ENCODE measurements around the gene LAMB1.

LAMB1 gene

DNA sequence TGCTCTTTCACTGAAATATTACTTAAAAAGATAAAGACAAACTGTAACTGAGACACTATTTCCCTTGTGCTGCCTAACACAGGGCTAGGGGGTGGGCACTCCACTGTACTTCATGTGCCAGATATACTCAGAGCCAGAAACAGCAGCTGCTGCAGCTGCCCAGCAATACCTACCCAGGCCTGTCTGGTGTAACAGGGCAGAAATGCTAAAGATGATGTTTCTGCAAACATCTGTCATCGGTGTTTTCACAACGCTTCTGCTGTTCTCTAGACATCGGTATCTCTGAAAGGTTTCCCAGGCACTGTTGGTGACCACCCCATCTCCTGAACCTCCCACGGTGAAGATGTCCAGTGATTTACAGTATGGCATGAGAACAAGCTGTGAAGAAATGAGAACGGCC is 42.7 kb downstream of the LAMB1 start:
- Histone ChIP-seq H3K9ac (ENCODE audit: low read length) (no peak overlapping the region), H2AFZ (ENCODE audit: low read length) (no peak overlapping the region), H3F3A (ENCODE audit: insufficient read depth, low read length) (no peaks in the 10 kb centered on the region), H3K4me3 (ENCODE audit: low read length) (no peak overlapping the region), H3K4me1 (ENCODE audit: low read length) (no peaks in the 10 kb centered on the region), H3K79me2 (ENCODE audit: low read length) (no peaks in the 10 kb centered on the region), H3K36me3 (replicated peaks; ENCODE audit: insufficient read depth, low read length) (no peaks in the 10 kb centered on the region), H3K4me2 (ENCODE audit: low read depth, low read length) (no peak overlapping the region), H4K20me1 (ENCODE audit: insufficient read depth, low read length) (no peaks in the 10 kb centered on the region), H3K27me3 (replicated peaks; ENCODE audit: insufficient read depth, low read length) (no peaks in the 10 kb centered on the region), H3K9me3 (replicated peaks; ENCODE audit: insufficient read depth, low read length) (no peaks in the 10 kb centered on the region), H3K27ac (ENCODE audit: low read length) (no peak overlapping the region), H3K9me2 (replicated peaks; ENCODE audit: insufficient read depth, low read length) (no peaks in the 10 kb centered on the region)
- TF ChIP-seq CTCF (IDR thresholded peaks at IDR 0.05; ENCODE audit: low read length) (no peak), EZH2phosphoT487 (IDR thresholded peaks at IDR 0.05; ENCODE audit: low read length) (no peak), EZH2 (optimal IDR thresholded peaks at IDR 0.05; ENCODE audit: low read depth, low read length) (no peak)
- DNase-seq, result no peak

GRCh38 chr7:107959527-107959898 is 43.4 kb downstream of the LAMB1 start:
- TF ChIP-seq EZH2phosphoT487 (IDR thresholded peaks at IDR 0.05; ENCODE audit: low read length) (no peak), CTCF (IDR thresholded peaks at IDR 0.05; ENCODE audit: low read length) (no peak), EZH2 (optimal IDR thresholded peaks at IDR 0.05; ENCODE audit: low read depth, low read length) (no peak)
- H3K4me2 ChIP-seq (ENCODE audit: low read depth, low read length), result no peak overlapping the region
- no peaks in the 10 kb centered on the region for H3K9me3 ChIP-seq (replicated peaks; ENCODE audit: insufficient read depth, low read length)
- no peaks in the 10 kb centered on the region for H3K79me2 ChIP-seq (ENCODE audit: low read length)
- H3K27me3 ChIP-seq (replicated peaks; ENCODE audit: insufficient read depth, low read length), result no peaks in the 10 kb centered on the region
- no peaks in the 10 kb centered on the region for H4K20me1 ChIP-seq (ENCODE audit: insufficient read depth, low read length)
- no peaks in the 10 kb centered on the region for H3K9me2 ChIP-seq (replicated peaks; ENCODE audit: insufficient read depth, low read length)
- no peak overlapping the region for H2AFZ ChIP-seq (ENCODE audit: low read length)
- H3K36me3 ChIP-seq (replicated peaks; ENCODE audit: insufficient read depth, low read length), result no peaks in the 10 kb centered on the region
- no peak overlapping the region for H3K27ac ChIP-seq (ENCODE audit: low read length)
- no peak overlapping the region for H3K4me3 ChIP-seq (ENCODE audit: low read length)
- H3F3A ChIP-seq (ENCODE audit: insufficient read depth, low read length), result no peaks in the 10 kb centered on the region
- H3K9ac ChIP-seq (ENCODE audit: low read length), result no peak overlapping the region
- DNase-seq, result no peak
- no peaks in the 10 kb centered on the region for H3K4me1 ChIP-seq (ENCODE audit: low read length)

GRCh38 chr7:107958764-107959526 is 44.0 kb downstream of the LAMB1 start:
- Histone ChIP-seq H3K27me3 (replicated peaks; ENCODE audit: insufficient read depth, low read length) (no peaks in the 10 kb centered on the region), H3K4me2 (ENCODE audit: low read depth, low read length) (no peak overlapping the region), H3K27ac (ENCODE audit: low read length) (no peak overlapping the region), H3K4me1 (ENCODE audit: low read length) (no peaks in the 10 kb centered on the region), H3K36me3 (replicated peaks; ENCODE audit: insufficient read depth, low read length) (no peaks in the 10 kb centered on the region), H3K9me3 (replicated peaks; ENCODE audit: insufficient read depth, low read length) (no peaks in the 10 kb centered on the region), H4K20me1 (ENCODE audit: insufficient read depth, low read length) (no peaks in the 10 kb centered on the region), H2AFZ (ENCODE audit: low read length) (no peak overlapping the region), H3K9ac (ENCODE audit: low read length) (no peak overlapping the region), H3F3A (ENCODE audit: insufficient read depth, low read length) (no peaks in the 10 kb centered on the region), H3K4me3 (ENCODE audit: low read length) (no peak overlapping the region), H3K9me2 (replicated peaks; ENCODE audit: insufficient read depth, low read length) (no peaks in the 10 kb centered on the region), H3K79me2 (ENCODE audit: low read length) (no peaks in the 10 kb centered on the region)
- TF ChIP-seq EZH2 (optimal IDR thresholded peaks at IDR 0.05; ENCODE audit: low read depth, low read length), result no peak
- no peak for TF ChIP-seq EZH2phosphoT487 (IDR thresholded peaks at IDR 0.05; ENCODE audit: low read length)
- no peak for TF ChIP-seq CTCF (IDR thresholded peaks at IDR 0.05; ENCODE audit: low read length)
- DNase-seq, result no peak

Measured in MM.1S (cell line).